IMR-90 (cell line): ENCODE data around the gene CA7. TPM values are rescaled to one million over a fixed set of nuclear protein-coding genes. Genes with fewer than 3 reads are reported as not detected.

Source experiments
- ATAC-seq: fragments of 200-7000 bp; cut with Tn5 transposase; 2 replicates; pipeline ENCODE4 v1.9.1; 2020; ENCODE audit warnings: low read depth, mild to moderate bottlenecking, moderate library complexity
- BruUV-seq: library from RNA; stranded (reverse); fragments of 400-500 nt; replicated peaks from 2 replicates; lab custom pipeline; 2021; lab: Mats Ljungman, UMichigan
- CTCF ChIA-PET: fragments of 300-600 bp; formaldehyde crosslinking; extraction: SDS; loops from one replicate; lab custom pipeline; 2021; ENCODE audit warnings: antibody characterized with exemption; lab: Yijun Ruan, JAX
- POLR2A ChIA-PET: fragments of 300-600 bp; sonication (Branson Sonifier 250); formaldehyde crosslinking; loops from one replicate; lab custom pipeline; 2022; ENCODE audit warnings: antibody characterized with exemption; ENCODE audit not compliant: unreplicated experiment; lab: Charles Lee
- DNase-seq: peaks from one replicate; pipeline ENCODE4 v3.0.0; 2013
- H2AFZ ChIP-seq: replicated peaks from 2 replicates; pipeline ENCODE3; 2013; ENCODE audit warnings: low read length, mild to moderate bottlenecking; ENCODE audit not compliant: poor library complexity
- H2AK5ac ChIP-seq: 2 replicates; pipeline ENCODE4 v1.6.1; 2013; ENCODE audit warnings: low read depth, low read length, inconsistent platforms
- H2AK9ac ChIP-seq: replicated peaks from 2 replicates; pipeline ENCODE3; 2013; ENCODE audit warnings: mild to moderate bottlenecking, low read depth, low read length, moderate library complexity; ENCODE audit not compliant: poor library complexity
- H2BK120ac ChIP-seq: 2 replicates; pipeline ENCODE4 v1.6.1; 2013; ENCODE audit warnings: low read depth, low read length, inconsistent platforms
- H2BK15ac ChIP-seq: 3 replicates; pipeline ENCODE4 v1.6.1; 2013; ENCODE audit warnings: low read depth, low read length, inconsistent platforms
- H2BK20ac ChIP-seq: 2 replicates; pipeline ENCODE4 v1.6.1; 2013; ENCODE audit warnings: low read depth, mild to moderate bottlenecking, inconsistent platforms, low read length, moderate library complexity
- H2BK5ac ChIP-seq: 2 replicates; pipeline ENCODE4 v1.6.1; 2013; ENCODE audit warnings: mild to moderate bottlenecking, low read depth, low read length, inconsistent platforms; ENCODE audit not compliant: poor library complexity, severe bottlenecking
- H3K14ac ChIP-seq: replicated peaks from 2 replicates; pipeline ENCODE4 v1.6.1; 2013; ENCODE audit warnings: low read depth, low read length, inconsistent platforms
- H3K18ac ChIP-seq: 2 replicates; pipeline ENCODE4 v1.6.1; 2013; ENCODE audit warnings: low read depth, low read length, control low read depth
- H3K23ac ChIP-seq: 2 replicates; pipeline ENCODE4 v1.6.1; 2013; ENCODE audit warnings: low read depth, low read length, inconsistent platforms
- H3K27ac ChIP-seq: 2 replicates; pipeline ENCODE4 v1.5.1; 2013; ENCODE audit warnings: mild to moderate bottlenecking, control low read depth, low read length; ENCODE audit not compliant: insufficient read depth
- H3K27me3 ChIP-seq: 2 replicates; pipeline ENCODE4 v1.6.1; 2013; ENCODE audit warnings: low read length; ENCODE audit not compliant: control insufficient read depth, insufficient read depth
- H3K36me3 ChIP-seq: 2 replicates; pipeline ENCODE4 v1.6.1; 2013; ENCODE audit warnings: low read length, mixed read lengths; ENCODE audit not compliant: control insufficient read depth, insufficient read depth
- H3K4ac ChIP-seq: 2 replicates; pipeline ENCODE4 v1.6.1; 2013; ENCODE audit warnings: low read depth, low read length, inconsistent platforms
- H3K4me1 ChIP-seq: 2 replicates; pipeline ENCODE4 v1.6.1; 2013; ENCODE audit warnings: low read length, mixed read lengths; ENCODE audit not compliant: control insufficient read depth, insufficient read depth
- H3K4me2 ChIP-seq: 2 replicates; pipeline ENCODE4 v1.6.1; 2013; ENCODE audit warnings: low read depth, mild to moderate bottlenecking, control low read depth, low read length, moderate library complexity
- H3K4me3 ChIP-seq: 2 replicates; pipeline ENCODE4 v1.5.1; 2013; ENCODE audit warnings: low read depth, mild to moderate bottlenecking, control low read depth, low read length, moderate library complexity; ENCODE audit not compliant: insufficient read depth
- H3K56ac ChIP-seq: 2 replicates; pipeline ENCODE4 v1.6.1; 2013; ENCODE audit warnings: low read length, inconsistent platforms; ENCODE audit not compliant: insufficient read depth; ENCODE audit errors: extremely low read depth
- H3K79me1 ChIP-seq, 2 experiments: 2 replicates each; pipeline ENCODE4 v1.6.1; 2013; ENCODE audit warnings: low read length in 2 of 2, inconsistent platforms in 1 of 2, low read depth in 1 of 2
- H3K9ac ChIP-seq: 2 replicates; pipeline ENCODE4 v1.6.1; 2013; ENCODE audit warnings: low read depth, low read length, control low read depth
- H3K9me1 ChIP-seq: 2 replicates; pipeline ENCODE4 v1.6.1; 2013; ENCODE audit warnings: low read length, inconsistent platforms; ENCODE audit not compliant: insufficient read depth
- H3K9me3 ChIP-seq: 2 replicates; pipeline ENCODE4 v1.6.1; 2013; ENCODE audit warnings: low read length; ENCODE audit not compliant: control insufficient read depth, insufficient read depth
- H4K20me1 ChIP-seq: 2 replicates; pipeline ENCODE4 v1.6.1; 2013; ENCODE audit warnings: low read length, inconsistent platforms; ENCODE audit not compliant: insufficient read depth
- H4K5ac ChIP-seq: 2 replicates; pipeline ENCODE4 v1.6.1; 2013; ENCODE audit warnings: mild to moderate bottlenecking, low read depth, low read length, control low read depth
- H4K8ac ChIP-seq, 2 experiments: 2 replicates each; pipeline ENCODE4 v1.6.1; 2013; ENCODE audit warnings: low read depth in 2 of 2, low read length in 2 of 2, control low read depth in 1 of 2, inconsistent platforms in 1 of 2
- H4K91ac ChIP-seq: 2 replicates; pipeline ENCODE4 v1.6.1; 2013; ENCODE audit warnings: low read depth, low read length, inconsistent platforms; ENCODE audit not compliant: insufficient read depth
- BHLHE40 ChIP-seq: fragments of 150-350 bp; IDR thresholded peaks from 2 replicates; pipeline ENCODE4 v1.6.1; 2016; ENCODE audit warnings: mild to moderate bottlenecking, low read depth, low read length
- CEBPB ChIP-seq: IDR thresholded peaks from 2 replicates; pipeline ENCODE4 v1.6.1; 2012; ENCODE audit warnings: low read depth, low read length, improper control_type of control experiment
- CHD1 ChIP-seq: IDR thresholded peaks from 2 replicates; pipeline ENCODE4 v1.6.1; 2012; ENCODE audit warnings: low read depth, low read length, improper control_type of control experiment
- FOS ChIP-seq: fragments of 150-350 bp; IDR thresholded peaks from 2 replicates; pipeline ENCODE4 v1.6.1; 2016; ENCODE audit warnings: low read depth, low read length
- MAZ ChIP-seq: IDR thresholded peaks from 2 replicates; pipeline ENCODE4 v1.6.1; 2012; ENCODE audit warnings: low read depth, mild to moderate bottlenecking, low read length, improper control_type of control experiment, moderate library complexity, borderline replicate concordance
- MXI1 ChIP-seq: IDR thresholded peaks from 2 replicates; pipeline ENCODE4 v1.6.1; 2012; ENCODE audit warnings: low read depth, mild to moderate bottlenecking, low read length, moderate library complexity, borderline replicate concordance
- NFE2L2 ChIP-seq: fragments of 150-350 bp; IDR thresholded peaks from 2 replicates; pipeline ENCODE4 v1.6.1; 2016; ENCODE audit warnings: low read depth, mild to moderate bottlenecking, low read length
- POLR2A ChIP-seq: IDR thresholded peaks from 2 replicates; pipeline ENCODE4 v1.6.1; 2012; ENCODE audit warnings: mild to moderate bottlenecking, low read depth, low read length
- RCOR1 ChIP-seq: IDR thresholded peaks from 2 replicates; pipeline ENCODE4 v1.6.1; 2012; ENCODE audit warnings: mild to moderate bottlenecking, low read length, improper control_type of control experiment; ENCODE audit not compliant: insufficient replicate concordance
- SMC3 ChIP-seq: fragments of 150-350 bp; IDR thresholded peaks from 2 replicates; pipeline ENCODE4 v1.6.1; 2016; ENCODE audit warnings: low read depth, mild to moderate bottlenecking, antibody characterized with exemption, low read length, moderate library complexity
- USF2 ChIP-seq: fragments of 150-350 bp; IDR thresholded peaks from 2 replicates; pipeline ENCODE4 v1.6.1; 2017; ENCODE audit warnings: mild to moderate bottlenecking, antibody characterized with exemption, low read length, low read depth
- WGBS, 2 experiments: methylation state at CpG; one replicate each; pipeline versions ENCODE4 v1.1.5 to v1.1.7; 2013; ENCODE audit warnings: missing lambda C conversion rate in 2 of 2; ENCODE audit not compliant: insufficient read length in 1 of 2; ENCODE audit errors: extremely low coverage in 2 of 2; 5-methylcytosine and 5-hydroxymethylcytosine counted together
- dilution Hi-C: fragments of 300-500 bp; cut with HindIII; formaldehyde crosslinking; loops from one replicate; pipeline ENCODE4 v1.14.3; 2018; ENCODE audit warnings: low sequenced_read_pairs; ENCODE audit not compliant: unreplicated experiment
- in situ Hi-C: fragments of 300-500 bp; cut with MboI; formaldehyde crosslinking; loops from 3 replicates; pipeline ENCODE4 v1.14.3; 2019; ENCODE audit warnings: low sequenced_read_pairs, inconsistent platforms, mixed read lengths
- intact Hi-C: fragments of 100-400 bp; cut with micrococcal nuclease; formaldehyde crosslinking; loops from 2 replicates; pipeline ENCODE4 v1.10.0; 2022
- polyA plus RNA-seq, 3 experiments: library from polyadenylated mRNA; depleted of rRNA; stranded (reverse); fragments of >200 nt; gene quantifications; 2 replicates each; pipeline ENCODE4 v1.2.3, GENCODE V29; 2012; ENCODE audit warnings: low replicate concordance in 1 of 3
- total RNA-seq: library from RNA; depleted of rRNA; stranded (reverse); fragments of >200 nt; gene quantifications from 2 replicates; pipeline ENCODE4 v1.2.3, GENCODE V29; 2012
- TF ChIP-seq, protein P1 (sequence below): fragments of 150-350 bp; IDR thresholded peaks from 2 replicates; pipeline ENCODE4 v1.6.1; 2016; ENCODE audit warnings: low read depth, mild to moderate bottlenecking, low read length, moderate library complexity, borderline replicate concordance
- TF ChIP-seq, protein P2 (sequence below): conservative IDR thresholded peaks from 2 replicates; pipeline ENCODE4 v1.5.1; 2012; ENCODE audit warnings: mild to moderate bottlenecking, low read depth, low read length, improper control_type of control experiment

CA7 gene
- total and polyA plus RNA-seq, 2 of the 4 experiments (the other 2 are of a cell fraction): not detected

DNA sequence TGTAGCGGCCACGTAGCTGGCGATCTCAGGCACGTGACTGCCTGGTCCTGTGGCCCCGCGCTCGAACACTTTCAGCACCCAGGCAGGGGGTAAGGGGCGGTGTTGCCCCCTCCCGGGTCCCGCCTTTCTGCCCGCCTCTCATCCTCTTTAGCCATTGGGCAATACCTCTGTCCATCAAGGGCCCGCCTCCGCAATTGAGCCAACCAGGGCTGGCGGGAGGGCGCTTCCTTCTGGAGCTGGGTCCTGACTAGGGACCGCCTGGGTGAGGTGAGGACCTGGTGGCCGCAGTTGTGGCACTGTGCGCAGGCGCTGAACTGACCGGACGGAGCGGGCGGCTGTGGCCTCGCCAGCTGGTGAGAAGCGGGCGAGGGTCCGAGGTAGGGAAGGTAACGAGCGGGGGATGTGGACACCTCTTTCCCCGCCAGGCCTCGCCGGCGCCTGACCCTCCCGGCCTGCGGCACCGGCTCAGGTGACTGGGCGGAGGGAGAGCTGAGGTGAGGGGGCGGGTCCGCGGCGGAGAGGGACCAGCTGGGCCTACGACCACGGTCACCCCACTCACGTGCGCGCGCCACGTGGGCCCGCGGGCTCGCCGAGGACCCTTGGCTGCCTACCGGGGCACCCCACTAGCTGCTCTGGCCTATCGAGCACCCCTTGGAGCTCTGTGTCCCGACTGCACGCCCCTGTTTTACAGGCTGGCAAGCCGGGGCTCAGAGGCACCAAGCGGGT lies 36.2 kb downstream of the CA7 start, which contains the start of gene PDP2:
TSS of gene PDP2 (plus strand) at position 228 of the 726 bp plus-strand sequence. CDS start 3,770 bp downstream, outside the sequence.
- peak within 1 kb of the TSS; percentile 53 for H3K9ac ChIP-seq
- peak within 1 kb of the TSS; percentile 73 for H2AK5ac ChIP-seq
- peak within 1 kb of the TSS; percentile 39 for H3K27ac ChIP-seq
- peak within 1 kb of the TSS; percentile 88 for H3K4me2 ChIP-seq
- no TSS peak for BruUV-seq
- peak within 1 kb of the TSS; percentile 87 for H4K91ac ChIP-seq
- dilution Hi-C loops (no loop called here), in situ Hi-C loops (no loop called here), intact Hi-C loops (no loop called here)
- peak within 1 kb of the TSS; percentile 82; the same call in 1 of the 2 replicates for H3K23ac ChIP-seq
- H2BK120ac ChIP-seq: peak within 1 kb of the TSS; percentile 55; the same call in 1 of the 2 replicates
- POLR2A ChIA-PET: no interaction called here
- peak within 1 kb of the TSS; percentile 38 for H3K18ac ChIP-seq
- CTCF ChIA-PET: interaction anchor here (1.0 to 1.5 kb wide), 3 partner anchors 12 to 50 kb away, joined by 4 to 9 read pairs (median 5); partner anchors contain the start of gene NAE1
- peak within 1 kb of the TSS; percentile 43 for H2BK5ac ChIP-seq
- H2AK9ac ChIP-seq: peak within 1 kb of the TSS; percentile 92
- peak within 1 kb of the TSS; percentile 81 for H2BK20ac ChIP-seq
- H3K56ac ChIP-seq: 0 out of 2 replicates have a peak within 1 kb of the TSS, but pooled peaks have one; percentile 0
- H3K27me3 ChIP-seq: no peaks in the 10 kb centered on the region
- WGBS, 2 experiments: 3% methylated on average over 5 of the region's 58 CpGs; no CpG with 5 or more reads in 1 of the 2 experiments
- H2AFZ ChIP-seq: peak within 1 kb of the TSS; percentile 93
- peak within 1 kb of the TSS; percentile 91 to 94 for H4K8ac ChIP-seq
- peaks cover 8% of the 10 kb centered on the region for H3K4me1 ChIP-seq
- peaks cover under 1% of the 10 kb centered on the region; the same call in 1 of the 2 replicates for H4K20me1 ChIP-seq
- H3K36me3 ChIP-seq: peaks cover 12% of the 10 kb centered on the region
- peak within 1 kb of the TSS; percentile 52; the same call in 1 of the 3 replicates for H2BK15ac ChIP-seq
- H3K14ac ChIP-seq: peak within 1 kb of the TSS; percentile 64
- ATAC-seq (peak; percentile 99), DNase-seq (peak; percentile 90)
- peak within 1 kb of the TSS; percentile 60 for H4K5ac ChIP-seq
- no peaks in the 10 kb centered on the region for H3K9me3 ChIP-seq
- peaks cover 15 to 40% of the 10 kb centered on the region in 2 experiments for H3K79me1 ChIP-seq
- peak within 1 kb of the TSS; percentile 88 for H3K4ac ChIP-seq
- peak within 1 kb of the TSS; percentile 79 for H3K4me3 ChIP-seq
- peaks cover 10% of the 10 kb centered on the region for H3K9me1 ChIP-seq
- TF ChIP-seq NFE2L2 (no peak), USF2 (peak; percentile 65), SMC3 (no peak), MAZ (peak; percentile 52; the same call in 1 of the 2 replicates), POLR2A (0 out of 2 replicates have a peak, but pooled peaks have one; percentile 42), CEBPB (peak; percentile 87), BHLHE40 (peak; percentile 69), RCOR1 (no peak), CHD1 (no peak), FOS (peak; percentile 50; the same call in 1 of the 2 replicates), MXI1 (peak; percentile 82)
- TF ChIP-seq, protein P1, sequence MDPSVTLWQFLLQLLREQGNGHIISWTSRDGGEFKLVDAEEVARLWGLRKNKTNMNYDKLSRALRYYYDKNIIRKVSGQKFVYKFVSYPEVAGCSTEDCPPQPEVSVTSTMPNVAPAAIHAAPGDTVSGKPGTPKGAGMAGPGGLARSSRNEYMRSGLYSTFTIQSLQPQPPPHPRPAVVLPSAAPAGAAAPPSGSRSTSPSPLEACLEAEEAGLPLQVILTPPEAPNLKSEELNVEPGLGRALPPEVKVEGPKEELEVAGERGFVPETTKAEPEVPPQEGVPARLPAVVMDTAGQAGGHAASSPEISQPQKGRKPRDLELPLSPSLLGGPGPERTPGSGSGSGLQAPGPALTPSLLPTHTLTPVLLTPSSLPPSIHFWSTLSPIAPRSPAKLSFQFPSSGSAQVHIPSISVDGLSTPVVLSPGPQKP: no peak
- TF ChIP-seq, protein P2, sequence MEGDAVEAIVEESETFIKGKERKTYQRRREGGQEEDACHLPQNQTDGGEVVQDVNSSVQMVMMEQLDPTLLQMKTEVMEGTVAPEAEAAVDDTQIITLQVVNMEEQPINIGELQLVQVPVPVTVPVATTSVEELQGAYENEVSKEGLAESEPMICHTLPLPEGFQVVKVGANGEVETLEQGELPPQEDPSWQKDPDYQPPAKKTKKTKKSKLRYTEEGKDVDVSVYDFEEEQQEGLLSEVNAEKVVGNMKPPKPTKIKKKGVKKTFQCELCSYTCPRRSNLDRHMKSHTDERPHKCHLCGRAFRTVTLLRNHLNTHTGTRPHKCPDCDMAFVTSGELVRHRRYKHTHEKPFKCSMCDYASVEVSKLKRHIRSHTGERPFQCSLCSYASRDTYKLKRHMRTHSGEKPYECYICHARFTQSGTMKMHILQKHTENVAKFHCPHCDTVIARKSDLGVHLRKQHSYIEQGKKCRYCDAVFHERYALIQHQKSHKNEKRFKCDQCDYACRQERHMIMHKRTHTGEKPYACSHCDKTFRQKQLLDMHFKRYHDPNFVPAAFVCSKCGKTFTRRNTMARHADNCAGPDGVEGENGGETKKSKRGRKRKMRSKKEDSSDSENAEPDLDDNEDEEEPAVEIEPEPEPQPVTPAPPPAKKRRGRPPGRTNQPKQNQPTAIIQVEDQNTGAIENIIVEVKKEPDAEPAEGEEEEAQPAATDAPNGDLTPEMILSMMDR: no peak
